Loucy (cell line): ENCODE measurements around the gene B3GAT1.

Experiments used
- CTCF ChIP-seq: fragments of 200-600 bp; sonication (generic); conservative IDR thresholded peaks from 2 replicates; pipeline ENCODE4 v1.5.1; 2014; ENCODE audit warnings: mild to moderate bottlenecking, antibody characterized with exemption, low read length
- EZH2phosphoT487 ChIP-seq: fragments of 200-600 bp; IDR thresholded peaks from 2 replicates; pipeline ENCODE4 v1.6.1; 2018; ENCODE audit warnings: antibody characterized with exemption, mild to moderate bottlenecking, moderate library complexity, borderline replicate concordance

- TF ChIP-seq CTCF = no peak
- no peak for TF ChIP-seq EZH2phosphoT487
Observed at GRCh38 chr11:134390706-134391569, 21.1 kb downstream of the B3GAT1 start.
